Prostate gland (tissue), 2 donors: Measurements from ENCODE around the gene USP43.

ENCODE experiments used
- CTCF ChIP-seq, 4 experiments: fragments of 200-600 bp in 2 of 4; fragments of 450-650 bp in 2 of 4; sonication (generic) in 2 of 4; IDR thresholded peaks; 1 replicate in 3 of 4; 2 replicates in 1 of 4; pipeline ENCODE4 v1.5.1; 2016 to 2019; ENCODE audit warnings: antibody characterized with exemption in 4 of 4, mild to moderate bottlenecking in 2 of 4, moderate library complexity in 2 of 4
- POLR2A ChIP-seq: fragments of 450-650 bp; IDR thresholded peaks from one replicate; pipeline ENCODE4 v1.6.1; 2016; ENCODE audit warnings: antibody characterized with exemption, mild to moderate bottlenecking
- POLR2AphosphoS5 ChIP-seq: sonication (generic); formaldehyde crosslinking; IDR thresholded peaks from one replicate; pipeline ENCODE4 v1.6.1; 2017; ENCODE audit warnings: antibody characterized with exemption

GRCh38 chr17:9612006-9612405 lies 33.3 kb upstream of the USP43 start:
- no peak for TF ChIP-seq CTCF (IDR thresholded peaks at IDR 0.05)
- no peak for TF ChIP-seq POLR2A
- no peak for TF ChIP-seq POLR2AphosphoS5
